Measurements from ENCODE around the gene UNC5C.

GRCh38 chr4:95524729-95525128 lies 24.0 kb downstream of the UNC5C start:
- TF ChIP-seq POLR2A (IDR thresholded peaks at IDR 0.05) (no peak), POLR2AphosphoS5 (IDR thresholded peaks at IDR 0.05) (no peak)

All from spleen (tissue), 3 donors.